Hematopoietic multipotent progenitor cell (in vitro differentiated cells): ENCODE results near the gene GVQW3. TPM values are rescaled to one million over a fixed set of nuclear protein-coding genes. Genes with fewer than 3 reads are reported as not detected.
"Not testable (repeated sequence)": the region's sequence is repeated elsewhere in the genome, so short reads cannot be mapped to it uniquely, and the experiment has no call there.

ENCODE experiments used
- DNase-seq, 3 donors: peaks; one replicate each; pipeline ENCODE4 v3.0.0-alpha.2; 2011 to 2015; ENCODE audit warnings: low read depth in 2 of 3, low spot score in 2 of 3
- total RNA-seq: library from RNA; depleted of rRNA; stranded (reverse); fragments of >200 nt; gene quantifications from one replicate; pipeline ENCODE4 v1.2.3, GENCODE V29; 2012

GVQW3 gene
- total RNA-seq, 1 donor, result 7.0 TPM

DNA sequence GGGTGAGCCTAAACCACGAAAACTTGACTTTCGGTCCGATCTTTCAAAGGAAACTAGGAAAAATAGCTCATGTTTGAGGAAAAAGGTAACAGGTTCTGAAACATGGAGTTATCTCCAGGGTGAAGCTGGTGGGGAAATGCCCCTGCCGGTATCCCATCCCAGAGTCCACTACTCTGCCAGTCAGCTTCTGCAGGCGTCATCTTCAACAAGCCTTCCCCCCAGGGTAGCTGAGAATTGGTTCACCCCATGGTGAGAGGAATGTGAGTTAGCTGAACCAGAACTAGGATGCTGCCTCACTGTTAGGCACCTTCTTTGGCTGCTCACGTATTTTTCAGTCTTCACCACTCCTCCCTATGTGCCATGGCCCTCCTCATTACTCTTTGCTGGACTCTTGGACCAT, 1.1 kb downstream of the GVQW3 start:
- DNase-seq, result no peak

- DNase-seq, result no peak
These were observed 4.8 kb downstream of the GVQW3 start for GRCh38 chr11:76385903-76386302.

- no peak for DNase-seq
These were observed 7.3 kb downstream of the GVQW3 start for GRCh38 chr11:76388408-76388807.

DNA sequence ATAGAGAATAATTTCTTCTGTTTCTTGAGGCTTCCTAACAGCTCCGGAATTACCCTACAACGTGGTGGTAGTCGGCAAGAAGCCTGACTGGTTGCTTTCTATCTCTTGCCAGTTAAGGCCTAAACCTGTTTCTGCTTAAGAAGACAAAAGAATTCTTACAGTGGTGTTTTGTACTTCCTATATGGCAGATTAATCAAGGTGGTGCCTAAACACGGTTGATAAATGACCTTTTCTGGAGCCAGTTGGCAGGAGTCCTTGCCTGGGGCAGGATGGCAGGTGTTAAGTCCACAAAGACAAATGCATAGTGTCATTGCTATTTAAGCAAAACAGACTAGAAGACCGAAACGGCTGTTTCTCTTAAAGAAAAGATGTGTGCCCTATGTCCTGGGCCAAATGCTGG, 9.9 kb downstream of the GVQW3 start:
- peak in 1 of 3 donors; percentile 39 for DNase-seq

- no peak for DNase-seq
These were observed 10.8 kb downstream of the GVQW3 start for GRCh38 chr11:76391811-76392475.

DNA sequence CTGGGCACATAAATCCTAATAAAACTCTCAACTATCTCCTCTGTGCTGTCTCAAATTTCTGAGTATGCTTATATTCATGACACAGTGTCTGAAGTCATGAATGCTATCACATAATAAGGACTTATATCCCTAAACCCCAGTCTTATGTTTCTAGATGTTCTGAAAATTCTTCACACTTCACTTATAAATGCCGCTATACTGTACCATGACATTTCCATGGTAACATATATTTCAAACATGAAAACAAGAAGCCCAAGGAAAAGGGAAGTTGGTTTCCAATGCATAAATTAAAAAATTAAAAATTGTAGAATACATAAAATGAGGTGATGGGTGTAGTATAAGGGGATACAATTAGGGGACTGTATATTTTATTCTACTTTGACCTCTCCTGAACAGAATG, 11.7 kb downstream of the GVQW3 start:
- DNase-seq, result peak in 2 of 3 donors; percentile 49 to 84

GRCh38 chr11:76394411-76394810, 13.3 kb downstream of the GVQW3 start:
- DNase-seq, result no peak

DNA sequence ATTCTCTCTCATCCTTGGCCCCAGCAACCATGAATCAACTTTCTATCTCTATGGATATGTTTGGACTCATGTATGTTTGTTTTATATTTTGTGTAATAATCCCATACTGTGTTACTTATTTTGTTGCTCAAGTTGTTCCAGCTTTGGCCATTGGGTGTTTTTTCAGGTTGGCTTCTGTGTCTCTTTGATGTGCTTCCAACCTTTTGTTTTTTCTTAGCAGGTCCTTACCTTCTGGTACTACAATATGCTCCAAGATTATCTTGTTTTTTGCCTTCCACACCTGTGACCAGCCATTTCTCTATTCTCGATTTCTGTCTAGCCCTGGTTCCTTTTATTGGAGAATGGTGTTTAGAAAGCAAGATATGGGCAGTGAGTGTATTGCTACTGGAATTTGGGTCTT, 14.2 kb downstream of the GVQW3 start:
- no peak for DNase-seq

DNA sequence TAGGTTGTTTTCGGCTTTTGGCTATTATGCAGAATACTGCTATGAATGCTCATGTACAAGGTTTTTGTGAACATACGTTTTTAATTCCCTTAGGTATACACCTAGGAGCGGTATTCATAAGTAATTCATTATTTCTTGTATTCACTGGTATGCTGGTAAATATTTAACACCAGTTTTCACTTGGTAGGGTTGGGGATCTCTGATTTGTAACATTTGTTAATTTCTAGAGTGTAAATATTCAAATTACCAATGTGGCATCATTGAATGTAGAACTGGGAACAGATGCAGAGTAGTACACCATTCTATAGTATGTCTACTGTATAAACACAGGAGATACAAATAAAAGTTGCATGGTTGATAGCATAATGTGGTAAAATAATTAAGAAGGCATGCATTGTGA, 16.3 kb downstream of the GVQW3 start:
- no peak for DNase-seq

GRCh38 chr11:76400967-76401366, 19.8 kb downstream of the GVQW3 start:
- no peak for DNase-seq

GRCh38 chr11:76401484-76401883, 20.4 kb downstream of the GVQW3 start:
- DNase-seq, result not testable (repeated sequence)

DNA sequence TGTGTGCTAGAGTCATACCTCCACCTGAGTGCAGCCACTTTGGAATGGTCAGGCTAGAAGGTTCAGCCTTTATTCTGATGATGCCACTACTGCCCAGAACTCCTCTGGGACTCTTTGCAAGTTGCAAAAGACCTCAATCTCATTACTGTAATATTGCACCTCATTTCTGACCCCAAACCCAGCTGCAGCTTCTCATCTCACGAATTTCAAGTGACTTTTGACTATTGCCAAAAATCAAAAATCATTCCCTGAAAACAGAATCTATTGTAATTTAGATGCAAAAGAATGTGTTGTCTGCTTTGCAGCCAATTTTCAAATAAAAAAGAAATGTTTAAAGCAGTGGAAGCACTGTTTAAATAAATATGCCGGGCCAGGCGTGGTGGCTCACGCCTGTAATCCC, 25.2 kb downstream of the GVQW3 start:
- DNase-seq, result no peak

DNA sequence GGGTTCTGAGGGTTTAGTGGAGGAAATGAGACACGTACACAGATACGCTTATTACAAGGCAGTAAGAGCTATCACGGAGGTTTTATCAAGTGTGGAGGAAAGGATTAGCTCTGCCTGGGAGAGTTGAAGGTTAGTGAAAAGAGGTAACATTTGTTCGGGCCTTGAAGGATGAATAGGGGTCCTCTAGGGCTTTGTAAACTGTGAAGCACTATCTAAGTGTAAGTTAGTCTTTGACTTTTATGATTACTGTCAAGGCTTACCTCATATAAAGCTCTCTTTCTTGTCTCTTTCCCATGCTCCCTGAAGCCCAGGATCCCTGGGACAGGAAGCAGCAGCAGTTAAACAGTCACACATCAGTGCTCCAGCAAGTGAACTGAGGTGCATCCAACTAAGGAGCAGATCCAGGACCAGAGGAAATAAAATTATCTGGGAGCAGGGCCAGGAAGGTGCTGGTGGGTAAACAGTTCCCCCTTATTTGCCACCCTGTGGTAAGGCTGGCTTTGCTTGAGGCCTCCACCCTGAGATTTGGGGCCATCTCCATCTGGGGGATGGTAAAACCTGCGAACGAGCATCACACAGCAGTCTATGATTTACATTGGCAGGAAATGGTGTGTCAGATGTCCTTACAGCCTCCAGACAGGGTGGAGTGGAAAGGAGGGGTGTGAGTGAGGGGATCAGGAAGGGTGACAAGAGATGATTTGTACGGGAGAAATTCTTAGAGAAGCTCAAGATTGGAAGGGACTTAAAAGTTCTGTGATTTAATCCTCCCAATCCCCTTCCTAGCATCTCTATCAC, 27.2 kb downstream of the GVQW3 start:
- DNase-seq, result no peak

DNA sequence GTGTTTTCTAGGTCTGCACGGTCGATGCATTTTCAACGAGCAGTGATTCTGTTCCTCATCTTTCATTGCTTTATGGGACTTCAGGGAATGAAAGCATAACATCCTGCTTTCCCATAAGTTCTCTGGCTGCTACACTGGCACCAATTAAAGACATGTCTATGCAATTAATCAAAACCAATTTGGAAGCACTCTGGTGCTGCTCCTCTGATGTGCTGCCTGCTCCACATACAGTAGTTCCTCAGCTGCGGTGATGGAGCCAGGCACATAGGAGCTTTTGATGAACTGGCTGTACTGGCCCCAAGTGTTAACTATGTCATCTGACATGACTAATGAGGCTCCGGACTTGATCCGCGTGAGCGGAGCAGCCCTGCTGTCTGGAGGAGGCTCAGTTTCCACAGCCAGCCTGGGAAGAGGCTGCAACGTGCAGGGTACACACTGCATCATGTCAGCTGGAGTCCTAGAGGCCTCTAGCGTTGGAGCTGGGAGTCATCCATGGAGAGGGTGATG, 29.8 kb downstream of the GVQW3 start:
- DNase-seq, result no peak

GRCh38 chr11:76415073-76415472, 34.0 kb downstream of the GVQW3 start:
- no peak for DNase-seq

- DNase-seq, result peak in 2 of 3 donors; percentile 29 to 64
These were observed 38.8 kb downstream of the GVQW3 start for GRCh38 chr11:76419896-76420295.

DNA sequence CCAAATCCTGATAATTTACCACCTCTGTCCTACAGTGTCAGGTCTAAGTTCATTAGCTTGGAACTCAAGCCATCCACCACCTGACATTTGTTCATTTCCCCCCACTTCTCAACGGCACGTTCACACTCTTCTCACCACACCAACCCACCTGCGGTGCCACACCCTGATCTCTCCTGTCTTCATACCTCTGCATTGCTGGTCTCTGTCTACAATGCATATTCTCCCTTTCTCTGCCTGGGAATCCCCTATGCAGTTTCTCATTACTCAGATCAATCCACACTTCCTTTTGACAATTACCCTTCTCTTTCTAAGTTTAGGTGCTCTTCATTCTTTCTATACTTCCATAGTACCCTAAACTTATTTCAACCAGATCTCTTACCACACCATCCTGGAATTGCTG, 43.3 kb downstream of the GVQW3 start:
- DNase-seq, result no peak

- no peak for DNase-seq
These were observed 43.8 kb downstream of the GVQW3 start for GRCh38 chr11:76424891-76425290.

- DNase-seq, result no peak
These were observed 45.5 kb downstream of the GVQW3 start for GRCh38 chr11:76426660-76427059.

DNA sequence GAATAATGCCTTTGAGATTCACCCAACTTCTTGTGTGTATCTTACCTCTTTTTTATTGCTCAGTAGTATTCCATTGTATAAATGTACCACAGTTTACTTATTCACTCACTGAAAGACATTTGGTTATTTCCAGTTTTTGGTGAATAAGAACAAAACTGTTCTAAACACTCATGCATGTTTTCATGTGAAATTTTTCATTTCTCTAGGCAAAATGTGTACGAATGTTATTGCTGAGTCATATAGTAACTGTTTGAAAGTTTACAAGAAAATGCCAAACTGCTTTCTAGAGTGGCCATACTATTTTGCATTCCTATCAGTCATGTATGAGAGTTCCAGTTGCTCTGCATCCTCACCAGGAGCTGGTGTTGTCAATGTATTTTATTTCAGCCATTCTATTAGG, 54.9 kb downstream of the GVQW3 start:
- no peak for DNase-seq

DNA sequence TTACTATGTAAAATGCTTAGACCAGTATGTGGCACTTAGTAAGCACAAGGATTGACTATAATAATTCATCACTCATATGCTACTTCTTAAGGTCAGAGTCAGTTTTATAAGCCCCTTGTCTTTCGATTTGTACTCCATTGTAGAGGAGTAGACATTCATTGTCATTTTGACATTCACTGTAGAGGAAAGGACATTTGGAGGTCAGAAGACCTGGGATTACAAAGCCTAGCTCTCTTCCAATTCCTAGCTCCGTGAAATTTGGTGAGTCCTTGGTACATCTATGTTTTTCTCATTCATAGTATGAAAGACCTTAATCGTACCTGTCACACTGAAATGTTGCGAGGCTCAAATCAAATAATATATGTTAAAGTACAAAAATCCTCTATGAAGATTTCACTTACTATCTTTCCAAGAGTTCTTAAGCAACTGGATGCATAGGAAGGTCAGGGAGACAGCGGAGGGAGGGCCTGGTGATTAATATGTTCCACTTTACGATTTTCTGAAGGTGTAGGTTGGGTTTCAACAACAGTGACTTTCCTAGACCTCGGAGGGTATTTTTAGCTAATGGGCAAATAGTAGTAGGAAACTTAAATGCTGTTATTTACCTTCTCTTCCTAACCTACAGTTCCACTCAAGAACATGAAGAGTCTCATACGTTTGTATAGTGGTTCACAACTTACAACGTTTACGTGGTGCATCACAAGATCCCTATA, 62.3 kb downstream of the GVQW3 start:
- no peak for DNase-seq

DNA sequence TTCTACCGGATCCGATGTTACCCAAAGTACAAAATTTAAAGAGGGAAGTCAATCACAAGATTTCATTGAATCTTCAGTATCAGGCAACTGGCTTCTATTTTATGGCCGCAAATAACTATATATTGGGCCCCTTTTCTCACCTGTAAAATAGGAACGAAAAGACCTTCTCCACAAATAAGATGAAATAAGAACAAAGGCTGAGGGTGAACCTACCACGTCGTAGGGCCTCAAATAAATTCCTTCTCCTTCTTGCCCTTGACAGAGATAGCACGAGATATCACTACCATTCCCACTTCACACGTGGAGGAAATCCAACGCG, 62.9 kb downstream of the GVQW3 start:
- DNase-seq, result no peak
